Adrenal gland (tissue), 5 donors: Measurements from ENCODE around the gene ZNF660.

Experiments
- POLR2A ChIP-seq, 2 donors: fragments of 450-650 bp; IDR thresholded peaks; one replicate each; pipeline ENCODE4 v1.6.1; 2017; ENCODE audit warnings: antibody characterized with exemption in 2 of 2, mild to moderate bottlenecking in 2 of 2, moderate library complexity in 1 of 2
- TF ChIP-seq, protein P1 (sequence below), 6 experiments: fragments of 450-650 bp in 4 of 6; fragments of 200-600 bp in 2 of 6; sonication (generic) in 1 of 6; IDR thresholded peaks; 1 replicate in 5 of 6; 2 replicates in 1 of 6; pipeline versions ENCODE4 v1.5.1 to v1.8.0; 2016 to 2021; ENCODE audit warnings: antibody characterized with exemption in 6 of 6, mild to moderate bottlenecking in 2 of 6, moderate library complexity in 1 of 6
- donor health status: DM: no; HTN: no; CAD: no.

DNA sequence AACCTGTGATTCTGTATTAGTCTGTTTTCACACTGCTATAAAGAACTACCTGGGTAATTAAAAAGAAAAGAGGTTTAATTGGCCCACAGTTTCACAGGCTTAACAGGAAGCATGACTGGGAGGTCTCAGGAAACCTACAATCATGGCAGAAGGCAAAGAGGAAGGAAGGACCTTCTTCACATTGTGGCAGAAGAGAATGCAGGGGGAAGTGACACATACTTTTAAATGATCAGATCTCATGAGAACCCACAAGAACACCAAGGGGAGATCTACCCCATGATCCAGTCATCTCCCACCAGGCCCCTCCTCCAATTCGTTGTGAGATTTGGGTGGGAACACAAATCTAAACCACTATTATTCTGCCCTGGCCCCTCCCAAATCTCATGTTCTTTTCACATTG lies 23.7 kb upstream of the ZNF660 start:
- no peak for TF ChIP-seq POLR2A (IDR thresholded peaks at IDR 0.05)
- TF ChIP-seq, protein P1, sequence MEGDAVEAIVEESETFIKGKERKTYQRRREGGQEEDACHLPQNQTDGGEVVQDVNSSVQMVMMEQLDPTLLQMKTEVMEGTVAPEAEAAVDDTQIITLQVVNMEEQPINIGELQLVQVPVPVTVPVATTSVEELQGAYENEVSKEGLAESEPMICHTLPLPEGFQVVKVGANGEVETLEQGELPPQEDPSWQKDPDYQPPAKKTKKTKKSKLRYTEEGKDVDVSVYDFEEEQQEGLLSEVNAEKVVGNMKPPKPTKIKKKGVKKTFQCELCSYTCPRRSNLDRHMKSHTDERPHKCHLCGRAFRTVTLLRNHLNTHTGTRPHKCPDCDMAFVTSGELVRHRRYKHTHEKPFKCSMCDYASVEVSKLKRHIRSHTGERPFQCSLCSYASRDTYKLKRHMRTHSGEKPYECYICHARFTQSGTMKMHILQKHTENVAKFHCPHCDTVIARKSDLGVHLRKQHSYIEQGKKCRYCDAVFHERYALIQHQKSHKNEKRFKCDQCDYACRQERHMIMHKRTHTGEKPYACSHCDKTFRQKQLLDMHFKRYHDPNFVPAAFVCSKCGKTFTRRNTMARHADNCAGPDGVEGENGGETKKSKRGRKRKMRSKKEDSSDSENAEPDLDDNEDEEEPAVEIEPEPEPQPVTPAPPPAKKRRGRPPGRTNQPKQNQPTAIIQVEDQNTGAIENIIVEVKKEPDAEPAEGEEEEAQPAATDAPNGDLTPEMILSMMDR (IDR thresholded peaks at IDR 0.05) = no peak
